SK-N-MC (cell line): ENCODE results near the gene MAP3K15.

Source experiments
- EZH2 ChIP-seq: fragments of 200-600 bp; sonication (generic); IDR thresholded peaks from one replicate; pipeline ENCODE4 v1.6.1; 2017; ENCODE audit warnings: antibody characterized with exemption
- FOXP2 ChIP-seq: optimal IDR thresholded peaks from 2 replicates; pipeline ENCODE3; 2011; ENCODE audit warnings: mild to moderate bottlenecking, moderate library complexity; ENCODE audit not compliant: insufficient read depth; ENCODE audit errors: extremely low read length, control extremely low read depth
- POLR2AphosphoS5 ChIP-seq: IDR thresholded peaks from 2 replicates; pipeline ENCODE4 v1.6.1; 2012; ENCODE audit warnings: mild to moderate bottlenecking, low read depth, low read length, borderline replicate concordance

- TF ChIP-seq EZH2 (no peak), POLR2AphosphoS5 (no peak), FOXP2 (no peak)
Observed at GRCh38 chrX:19381326-19381725, 134.0 kb downstream of the MAP3K15 start.
